Lung (tissue), 12 donors: Measurements from ENCODE around the gene SCAMP1. TPM values are rescaled to one million over a fixed set of nuclear protein-coding genes. Genes with fewer than 3 reads are reported as not detected.
"Not testable (repeated sequence)": the region's sequence is repeated elsewhere in the genome, so short reads cannot be mapped to it uniquely, and the experiment has no call there.

Experiments
- ATAC-seq: fragments of 200-7000 bp; cut with Tn5 transposase; one replicate; pipeline ENCODE4 v1.9.1; 2020; ENCODE audit warnings: moderate number of reproducible peaks; ENCODE audit not compliant: insufficient read depth, low FRiP score
- DNase-seq, 3 donors: peaks; one replicate each; pipeline ENCODE4 v3.0.0-alpha.2; 2013 to 2017
- H3K27ac ChIP-seq, 2 donors: one replicate each; pipeline ENCODE4 v1.5.1; 2013; ENCODE audit warnings: mild to moderate bottlenecking in 2 of 2, moderate library complexity in 2 of 2, control low read depth in 1 of 2, inconsistent platforms in 1 of 2, low read depth in 1 of 2, low read length in 1 of 2
- H3K27me3 ChIP-seq, 3 donors: one replicate each; pipeline ENCODE4 v1.5.1; 2013; ENCODE audit warnings: low read length in 2 of 3; ENCODE audit not compliant: control insufficient read depth in 3 of 3, insufficient read depth in 3 of 3
- H3K36me3 ChIP-seq, 4 donors: one replicate each; pipeline ENCODE4 v1.5.1; 2013; ENCODE audit warnings: low read length in 4 of 4, mild to moderate bottlenecking in 1 of 4, moderate library complexity in 1 of 4; ENCODE audit not compliant: control insufficient read depth in 4 of 4, insufficient read depth in 4 of 4
- H3K4me1 ChIP-seq, 5 donors: one replicate each; pipeline ENCODE4 v1.5.1; 2013; ENCODE audit warnings: low read length in 5 of 5, mild to moderate bottlenecking in 2 of 5, moderate library complexity in 1 of 5; ENCODE audit not compliant: control insufficient read depth in 5 of 5, insufficient read depth in 5 of 5
- H3K4me3 ChIP-seq: one replicate; pipeline ENCODE4 v1.5.1; 2013; ENCODE audit warnings: mild to moderate bottlenecking, control low read depth, moderate library complexity
- H3K9ac ChIP-seq, 2 donors: one replicate each; pipeline ENCODE4 v1.5.1; 2013; ENCODE audit warnings: low read length in 2 of 2, control low read depth in 1 of 2; ENCODE audit not compliant: insufficient read depth in 1 of 2
- H3K9me3 ChIP-seq, 4 donors: one replicate each; pipeline ENCODE4 v1.5.1; 2013; ENCODE audit warnings: low read length in 3 of 4, mild to moderate bottlenecking in 1 of 4, moderate library complexity in 1 of 4; ENCODE audit not compliant: control insufficient read depth in 4 of 4, insufficient read depth in 3 of 4
- WGBS, 2 donors: extraction: QIAGEN DNeasy Blood & Tissue Kit; methylation state at CpG; one replicate each; pipeline ENCODE4 v1.1.7; 2013; 5-methylcytosine and 5-hydroxymethylcytosine counted together
- polyA plus RNA-seq, 2 donors: library from polyadenylated mRNA; stranded (reverse); fragments of 200-250 nt; gene quantifications; one replicate each; pipeline ENCODE4 v1.2.1, GENCODE V29; 2013
- total RNA-seq, 2 donors: library from RNA; depleted of rRNA in 1 of 2; stranded (reverse); fragments of >200 nt in 1 of 2; gene quantifications; one replicate each; pipeline ENCODE4 v1.2.1, GENCODE V29; 2014 to 2021
- TF ChIP-seq, protein P1 (sequence below): IDR thresholded peaks from 2 replicates; pipeline ENCODE4 v1.5.1; 2012; ENCODE audit warnings: mild to moderate bottlenecking; ENCODE audit errors: control extremely low read depth, extremely low read depth
- donor health status: control.
- donor health status: control.
- donor health status: Bipolar disorder and iron deficiency.
- donor health status: healthy.
- donor health status: DM: yes; HTN: yes; CAD: no.

SCAMP1 gene
- total and polyA plus RNA-seq, 4 donors, result 7.7 to 45.8 (median 16.9) TPM

DNA sequence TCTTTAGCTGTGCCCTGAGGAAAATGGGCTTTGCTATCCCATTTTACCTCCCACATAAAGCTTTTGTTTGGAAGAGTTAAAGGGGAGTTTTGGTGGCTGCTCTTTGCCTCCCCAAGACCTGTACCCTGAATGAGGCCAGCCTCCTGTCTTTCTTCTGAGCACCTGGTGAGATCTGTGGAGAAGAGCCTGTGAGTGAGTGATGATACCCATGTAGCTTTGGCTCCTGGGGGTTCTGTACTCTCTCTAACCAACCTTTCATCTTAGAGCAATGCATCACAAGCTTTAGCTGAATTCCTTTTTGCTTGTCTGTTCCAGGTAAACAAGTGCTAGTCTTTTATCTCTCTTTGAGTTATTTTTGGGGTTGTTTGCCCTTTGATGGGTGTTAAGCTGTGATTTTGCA, 73.6 kb downstream of the SCAMP1 start:
- TF ChIP-seq, protein P1, sequence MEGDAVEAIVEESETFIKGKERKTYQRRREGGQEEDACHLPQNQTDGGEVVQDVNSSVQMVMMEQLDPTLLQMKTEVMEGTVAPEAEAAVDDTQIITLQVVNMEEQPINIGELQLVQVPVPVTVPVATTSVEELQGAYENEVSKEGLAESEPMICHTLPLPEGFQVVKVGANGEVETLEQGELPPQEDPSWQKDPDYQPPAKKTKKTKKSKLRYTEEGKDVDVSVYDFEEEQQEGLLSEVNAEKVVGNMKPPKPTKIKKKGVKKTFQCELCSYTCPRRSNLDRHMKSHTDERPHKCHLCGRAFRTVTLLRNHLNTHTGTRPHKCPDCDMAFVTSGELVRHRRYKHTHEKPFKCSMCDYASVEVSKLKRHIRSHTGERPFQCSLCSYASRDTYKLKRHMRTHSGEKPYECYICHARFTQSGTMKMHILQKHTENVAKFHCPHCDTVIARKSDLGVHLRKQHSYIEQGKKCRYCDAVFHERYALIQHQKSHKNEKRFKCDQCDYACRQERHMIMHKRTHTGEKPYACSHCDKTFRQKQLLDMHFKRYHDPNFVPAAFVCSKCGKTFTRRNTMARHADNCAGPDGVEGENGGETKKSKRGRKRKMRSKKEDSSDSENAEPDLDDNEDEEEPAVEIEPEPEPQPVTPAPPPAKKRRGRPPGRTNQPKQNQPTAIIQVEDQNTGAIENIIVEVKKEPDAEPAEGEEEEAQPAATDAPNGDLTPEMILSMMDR, result no peak
- Histone ChIP-seq H3K9me3 (peaks cover 0 to 3% (median 0%) of the 10 kb centered on the region in 4 donors), H3K4me3 (no peak overlapping the region), H3K9ac (no peak overlapping the region), H3K4me1 (peaks cover 0 to 7% (median 0%) of the 10 kb centered on the region in 5 donors), H3K36me3 (peaks cover 0 to 5% (median under 1%) of the 10 kb centered on the region in 4 donors), H3K27me3 (no peaks in the 10 kb centered on the region), H3K27ac (no peak overlapping the region)
- DNase-seq (no peak), ATAC-seq (no peak)

DNA sequence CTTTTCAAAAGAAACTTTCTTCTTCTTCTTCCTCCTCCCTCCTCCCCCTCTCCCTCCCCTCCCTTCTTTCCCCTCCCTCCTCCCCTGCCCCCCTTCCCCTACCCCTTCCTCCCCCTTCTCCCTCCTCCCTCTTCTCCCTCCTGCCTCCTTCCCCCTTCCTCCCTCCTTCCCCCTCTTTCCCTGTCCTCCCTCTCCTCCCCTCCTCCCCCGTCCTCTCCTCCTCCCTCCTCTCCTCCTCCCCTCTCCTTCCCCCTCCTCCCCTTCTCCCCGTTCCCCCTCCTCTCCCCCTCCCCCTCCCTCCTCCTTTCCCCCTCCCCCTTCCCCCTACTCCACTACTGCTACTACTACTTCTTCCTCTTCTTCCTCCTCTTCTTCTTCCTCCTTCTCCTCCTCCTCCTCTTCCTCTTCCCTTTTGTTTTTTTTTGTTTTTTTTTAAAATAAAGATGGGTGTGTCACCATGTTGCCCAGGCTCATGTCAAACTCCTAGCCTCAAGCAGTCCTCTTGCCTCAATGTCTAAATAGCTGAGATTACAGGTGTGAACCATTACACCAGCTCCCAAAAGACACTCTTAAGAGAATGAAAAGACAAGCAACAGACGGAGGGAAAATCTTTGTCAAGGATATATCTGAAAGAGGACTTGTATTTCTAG, 87.5 kb downstream of the SCAMP1 start:
- TF ChIP-seq, protein P1, result no peak
- 77 to 80% methylated on average over 2 to 3 of the region's 3 CpGs for WGBS, 2 donors
- no peaks in the 10 kb centered on the region for H3K27me3 ChIP-seq
- peak in 1 of 3 donors; percentile 3 for DNase-seq
- no peaks in the 10 kb centered on the region for H3K4me1 ChIP-seq
- H3K27ac ChIP-seq, result no peak overlapping the region
- peaks cover 0 to 4% (median 0%) of the 10 kb centered on the region in 4 donors for H3K36me3 ChIP-seq
- H3K9ac ChIP-seq, result no peak overlapping the region
- ATAC-seq, result no peak
- H3K9me3 ChIP-seq, result no peaks in the 10 kb centered on the region
- no peak overlapping the region for H3K4me3 ChIP-seq

- no peak for ATAC-seq
- no peak overlapping the region for H3K9ac ChIP-seq
Measured at GRCh38 chr5:78449103-78449502, 88.7 kb downstream of the SCAMP1 start.

DNA sequence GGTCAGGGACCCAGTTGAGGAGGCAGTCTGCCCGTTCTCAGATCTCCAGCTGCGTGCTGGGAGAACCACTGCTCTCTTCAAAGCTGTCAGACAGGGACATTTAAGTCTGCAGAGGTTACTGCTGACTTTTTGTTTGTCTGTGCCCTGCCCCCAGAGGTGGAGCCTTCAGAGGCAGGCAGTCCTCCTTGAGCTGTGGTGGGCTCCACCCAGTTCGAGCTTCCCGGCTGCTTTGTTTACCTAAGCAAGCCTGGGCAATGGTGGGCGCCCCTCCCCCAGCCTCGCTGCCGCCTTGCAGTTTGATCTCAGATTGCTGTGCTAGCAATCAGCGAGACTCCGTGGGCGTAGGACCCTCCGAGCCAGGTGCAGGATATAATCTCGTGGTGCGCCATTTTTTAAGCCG, 97.1 kb downstream of the SCAMP1 start:
- 84 to 94% methylated on average over 10 to 14 of the region's 14 CpGs for WGBS, 2 donors
- DNase-seq, result not testable (repeated sequence)

More at GRCh38 chr5:78449103-78449502, 88.7 kb downstream of the SCAMP1 start:
- H3K4me1 ChIP-seq, result no peaks in the 10 kb centered on the region
- H3K27ac ChIP-seq, result no peak overlapping the region
- no peaks in the 10 kb centered on the region for H3K9me3 ChIP-seq
- TF ChIP-seq, protein P1, result no peak
- H3K27me3 ChIP-seq, result no peaks in the 10 kb centered on the region
- peaks cover 0 to 4% (median 0%) of the 10 kb centered on the region in 4 donors for H3K36me3 ChIP-seq
- no peak for DNase-seq
- no peak overlapping the region for H3K4me3 ChIP-seq

More for the DNA sequence above, 97.1 kb downstream of the SCAMP1 start:
- peaks cover 0 to 13% (median 4%) of the 10 kb centered on the region in 4 donors for H3K36me3 ChIP-seq
- H3K27ac ChIP-seq, H3K9ac ChIP-seq, H3K9me3 ChIP-seq, H3K4me3 ChIP-seq, ATAC-seq, H3K4me1 ChIP-seq, H3K27me3 ChIP-seq: not testable (repeated sequence)
